Vagina (tissue), 2 donors: ENCODE results near the gene GHR. TPM values are rescaled to one million over a fixed set of nuclear protein-coding genes. Genes with fewer than 3 reads are reported as not detected.
"Not testable (repeated sequence)": the region's sequence is repeated elsewhere in the genome, so short reads cannot be mapped to it uniquely, and the experiment has no call there.

Source experiments
- DNase-seq, 2 donors: peaks; one replicate each; pipeline ENCODE4 v3.0.0-alpha.2; 2017; ENCODE audit errors: extremely low spot score in 2 of 2
- H3K27ac ChIP-seq: fragments of 200-600 bp; sonication (generic); one replicate; pipeline ENCODE4 v1.5.1; 2019
- H3K27me3 ChIP-seq: fragments of 200-600 bp; sonication (generic); one replicate; pipeline ENCODE4 v1.5.1; 2019
- H3K36me3 ChIP-seq, 2 donors: fragments of 200-600 bp; sonication (generic); one replicate each; pipeline ENCODE4 v1.5.1; 2017 to 2019
- H3K4me1 ChIP-seq: fragments of 200-600 bp; sonication (generic); one replicate; pipeline ENCODE4 v1.5.1; 2019
- H3K4me3 ChIP-seq, 2 donors: fragments of 200-600 bp; sonication (generic); 1 replicate in 1 of 2; 2 replicates in 1 of 2; pipeline ENCODE4 v1.5.1; 2016 to 2019
- H3K9me3 ChIP-seq: fragments of 200-600 bp; sonication (generic); one replicate; pipeline ENCODE4 v1.5.1; 2019
- CTCF ChIP-seq, 3 experiments: fragments of 450-650 bp in 2 of 3; fragments of 200-600 bp in 1 of 3; sonication (generic) in 1 of 3; IDR thresholded peaks; one replicate each; pipeline ENCODE4 v1.5.1; 2017 to 2019; ENCODE audit warnings: antibody characterized with exemption in 3 of 3, mild to moderate bottlenecking in 2 of 3, moderate library complexity in 2 of 3
- POLR2A ChIP-seq, 2 donors: fragments of 450-650 bp; IDR thresholded peaks; one replicate each; pipeline ENCODE4 v1.6.1; 2017; ENCODE audit warnings: antibody characterized with exemption in 2 of 2, mild to moderate bottlenecking in 2 of 2, moderate library complexity in 2 of 2
- POLR2AphosphoS5 ChIP-seq, 2 donors: sonication (generic); formaldehyde crosslinking; IDR thresholded peaks; one replicate each; pipeline ENCODE4 v1.9.0; 2017; ENCODE audit warnings: antibody characterized with exemption in 2 of 2, mild to moderate bottlenecking in 2 of 2, low read depth in 1 of 2; ENCODE audit not compliant: insufficient read depth in 1 of 2
- intact Hi-C: fragments of 100-400 bp; cut with DNase I; formaldehyde crosslinking; loops from one replicate; pipeline ENCODE4 v1.15.1; 2023
- total RNA-seq: library from RNA; depleted of rRNA; stranded (reverse); fragments of >200 nt; gene quantifications from one replicate; pipeline ENCODE4 v1.2.3, GENCODE V29; 2016

Gene GHR
- total RNA-seq, 1 donor from 2014 or later, result 16.7 TPM

GRCh38 chr5:42677156-42677842 is 254.1 kb downstream of the GHR start:
- DNase-seq, result no peak
- Histone ChIP-seq H3K9me3 (no peaks in the 10 kb centered on the region), H3K4me1 (no peaks in the 10 kb centered on the region), H3K36me3 (no peaks in the 10 kb centered on the region), H3K4me3 (no peak overlapping the region), H3K27me3 (no peaks in the 10 kb centered on the region), H3K27ac (no peak overlapping the region)
- TF ChIP-seq POLR2AphosphoS5 (IDR thresholded peaks at IDR 0.05; ENCODE audit: insufficient read depth in 1 of 2, low read depth in 1 of 2) (no peak), CTCF (IDR thresholded peaks at IDR 0.05) (no peak), POLR2A (IDR thresholded peaks at IDR 0.05) (no peak)
- intact Hi-C loops, result no loop called here

GRCh38 chr5:42680046-42680445 is 256.8 kb downstream of the GHR start:
- TF ChIP-seq CTCF (IDR thresholded peaks at IDR 0.05) (no peak), POLR2AphosphoS5 (IDR thresholded peaks at IDR 0.05; ENCODE audit: insufficient read depth in 1 of 2, low read depth in 1 of 2) (no peak), POLR2A (IDR thresholded peaks at IDR 0.05) (no peak)

GRCh38 chr5:42685078-42685477 is 261.8 kb downstream of the GHR start:
- H3K27ac ChIP-seq, DNase-seq, H3K4me3 ChIP-seq, H3K27me3 ChIP-seq, intact Hi-C loops, H3K4me1 ChIP-seq, H3K9me3 ChIP-seq, H3K36me3 ChIP-seq: not testable (repeated sequence)

More at GRCh38 chr5:42680046-42680445, 256.8 kb downstream of the GHR start:
- no peak overlapping the region for H3K27ac ChIP-seq
- H3K4me1 ChIP-seq, result no peaks in the 10 kb centered on the region
- no peaks in the 10 kb centered on the region for H3K27me3 ChIP-seq
- H3K9me3 ChIP-seq, result no peaks in the 10 kb centered on the region
- no peak overlapping the region for H3K4me3 ChIP-seq
- no peak for DNase-seq
- intact Hi-C loops, result no loop called here
- no peaks in the 10 kb centered on the region for H3K36me3 ChIP-seq

- Histone ChIP-seq H3K4me3 (no peak overlapping the region), H3K27ac (no peak overlapping the region), H3K9me3 (no peaks in the 10 kb centered on the region), H3K27me3 (no peaks in the 10 kb centered on the region), H3K36me3 (no peaks in the 10 kb centered on the region), H3K4me1 (no peaks in the 10 kb centered on the region)
- no peak for DNase-seq
- no peak for TF ChIP-seq POLR2AphosphoS5 (IDR thresholded peaks at IDR 0.05; ENCODE audit: insufficient read depth in 1 of 2, low read depth in 1 of 2)
- TF ChIP-seq POLR2A (IDR thresholded peaks at IDR 0.05), result no peak
- no peak for TF ChIP-seq CTCF (IDR thresholded peaks at IDR 0.05)
- intact Hi-C loops, result no loop called here
Observed at GRCh38 chr5:42689391-42689790, 266.2 kb downstream of the GHR start.

- no peak overlapping the region for H3K4me3 ChIP-seq
- no peaks in the 10 kb centered on the region for H3K4me1 ChIP-seq
- H3K9me3 ChIP-seq, result no peaks in the 10 kb centered on the region
- no peaks in the 10 kb centered on the region for H3K27me3 ChIP-seq
- TF ChIP-seq POLR2A (IDR thresholded peaks at IDR 0.05) (no peak), POLR2AphosphoS5 (IDR thresholded peaks at IDR 0.05; ENCODE audit: insufficient read depth in 1 of 2, low read depth in 1 of 2) (no peak), CTCF (IDR thresholded peaks at IDR 0.05) (no peak)
- no peak for DNase-seq
- intact Hi-C loops, result no loop called here
- H3K36me3 ChIP-seq, result no peaks in the 10 kb centered on the region
- no peak overlapping the region for H3K27ac ChIP-seq
Observed at GRCh38 chr5:42691413-42691937, 268.2 kb downstream of the GHR start.
